BJ (cell line): ENCODE data around the gene ZBTB5. TPM values are rescaled to one million over a fixed set of nuclear protein-coding genes. Genes with fewer than 3 reads are reported as not detected.
A peak's percentile ranks its signal among the peaks of the same experiment; 100 is the strongest.

Source experiments
- CTCF ChIA-PET: fragments of 350-600 bp; formaldehyde crosslinking; extraction: SDS; loops from one replicate; lab custom pipeline; 2021; ENCODE audit warnings: antibody characterized with exemption, inconsistent platforms; lab: Yijun Ruan, JAX
- POLR2A ChIA-PET: fragments of 300-600 bp; sonication (Branson Sonifier 250); formaldehyde crosslinking; extraction: SDS; loops from one replicate; lab custom pipeline; 2021; ENCODE audit warnings: antibody characterized with exemption; lab: Charles Lee
- DNase-seq: peaks from one replicate; pipeline ENCODE4 v3.0.0-alpha.2; 2011; ENCODE audit warnings: low read depth
- H3K27me3 ChIP-seq: 2 replicates; pipeline ENCODE4 v1.6.0; 2011; ENCODE audit warnings: low read length; ENCODE audit not compliant: control insufficient read depth, insufficient read depth
- H3K36me3 ChIP-seq: 2 replicates; pipeline ENCODE4 v1.5.1; 2011; ENCODE audit warnings: low read length; ENCODE audit not compliant: control insufficient read depth, insufficient read depth
- H3K4me3 ChIP-seq: 2 replicates; pipeline ENCODE4 v1.5.1; 2011; ENCODE audit warnings: low read depth, mild to moderate bottlenecking, control low read depth, low read length
- CTCF ChIP-seq: IDR thresholded peaks from 2 replicates; pipeline ENCODE4 v1.5.1; 2011; ENCODE audit warnings: low read depth, mild to moderate bottlenecking, control low read depth, inconsistent platforms, low read length, moderate library complexity; ENCODE audit not compliant: insufficient read depth
- polyA plus RNA-seq: library from polyadenylated mRNA; depleted of rRNA; stranded (reverse); fragments of >200 nt; gene quantifications from 2 replicates; pipeline ENCODE4 v1.2.3, GENCODE V29; 2011

Gene ZBTB5
- polyA plus RNA-seq, 1 experiment: 12.6 TPM

DNA sequence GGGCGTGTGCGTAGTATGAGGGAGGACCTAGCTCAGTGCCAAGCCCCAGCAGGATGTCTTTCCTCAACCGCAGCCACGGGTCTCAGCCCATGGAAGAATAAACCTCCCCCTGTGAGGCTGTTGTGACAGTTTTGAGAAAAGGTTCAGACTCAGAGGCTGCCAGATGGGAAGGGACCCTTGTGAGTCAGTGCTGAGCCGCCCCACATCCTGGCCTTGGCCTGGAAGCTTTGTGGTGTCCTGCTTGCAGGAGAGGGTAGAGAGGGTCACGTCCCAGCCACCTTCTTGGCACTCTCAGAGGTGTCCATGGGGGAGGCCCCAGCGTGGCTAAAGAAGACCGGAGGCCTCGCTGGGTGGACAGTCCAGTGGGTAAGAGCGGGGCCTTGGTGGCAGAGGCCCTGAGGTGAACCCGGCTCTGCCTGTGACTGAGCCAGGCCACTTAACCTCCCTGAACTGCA lies 39.9 kb downstream of the ZBTB5 start:
- CTCF ChIA-PET: interaction anchor here (0.9 kb wide), 1 partner anchor 552 kb away, joined by 3 read pairs; no protein-coding TSS in a partner anchor
- no peak for TF ChIP-seq CTCF
- H3K36me3 ChIP-seq: peaks cover 27% of the 10 kb centered on the region
- no peaks in the 10 kb centered on the region for H3K27me3 ChIP-seq
- POLR2A ChIA-PET: no interaction called here
- no peak overlapping the region for H3K4me3 ChIP-seq
- DNase-seq: no peak

GRCh38 chr9:37424686-37425297 lies 40.5 kb downstream of the ZBTB5 start:
- ChIA-PET CTCF (interaction anchor here (0.9 to 1.7 kb wide), 2 partner anchors 10 to 552 kb away, joined by 3 to 11 read pairs; no protein-coding TSS in a partner anchor), POLR2A (no interaction called here)
- Histone ChIP-seq H3K27me3 (no peaks in the 10 kb centered on the region), H3K36me3 (peaks cover 23% of the 10 kb centered on the region), H3K4me3 (no peak overlapping the region)
- DNase-seq: no peak
- no peak for TF ChIP-seq CTCF

GRCh38 chr9:37424204-37424685 lies 41.0 kb downstream of the ZBTB5 start:
- DNase-seq: no peak
- no peak overlapping the region for H3K4me3 ChIP-seq
- no peak for TF ChIP-seq CTCF
- CTCF ChIA-PET: interaction anchor here (0.9 to 1.7 kb wide), 2 partner anchors 9 to 551 kb away, joined by 3 to 11 read pairs; no protein-coding TSS in a partner anchor
- H3K27me3 ChIP-seq: no peaks in the 10 kb centered on the region
- peaks cover 22% of the 10 kb centered on the region for H3K36me3 ChIP-seq
- POLR2A ChIA-PET: interaction anchor here (0.5 kb wide), 1 partner anchor 792 kb away, joined by 3 read pairs; no protein-coding TSS in a partner anchor

GRCh38 chr9:37423508-37423907 lies 41.7 kb downstream of the ZBTB5 start:
- ChIA-PET CTCF (interaction anchor here (1.7 kb wide), 1 partner anchor 8 kb away, joined by 11 read pairs; no protein-coding TSS in a partner anchor), POLR2A (no interaction called here)
- DNase-seq: no peak
- Histone ChIP-seq H3K4me3 (peak overlapping the region; percentile 94), H3K27me3 (no peaks in the 10 kb centered on the region), H3K36me3 (peaks cover 18% of the 10 kb centered on the region)
- TF ChIP-seq CTCF: no peak
